GM19455 (cell line): Measurements from ENCODE around the gene LRIG1.
"Not testable (repeated sequence)": the region's sequence is repeated elsewhere in the genome, so short reads cannot be mapped to it uniquely, and the experiment has no call there.

Experiments
- ATAC-seq: cut with Tn5 transposase; IDR thresholded peaks from one replicate; pipeline ENCODE4 v1.9.1; 2021; ENCODE audit not compliant: unreplicated experiment

The LRIG1 gene

GRCh38 chr3:66427352-66427751 lies 73.5 kb downstream of the LRIG1 start:
- no peak for ATAC-seq

DNA sequence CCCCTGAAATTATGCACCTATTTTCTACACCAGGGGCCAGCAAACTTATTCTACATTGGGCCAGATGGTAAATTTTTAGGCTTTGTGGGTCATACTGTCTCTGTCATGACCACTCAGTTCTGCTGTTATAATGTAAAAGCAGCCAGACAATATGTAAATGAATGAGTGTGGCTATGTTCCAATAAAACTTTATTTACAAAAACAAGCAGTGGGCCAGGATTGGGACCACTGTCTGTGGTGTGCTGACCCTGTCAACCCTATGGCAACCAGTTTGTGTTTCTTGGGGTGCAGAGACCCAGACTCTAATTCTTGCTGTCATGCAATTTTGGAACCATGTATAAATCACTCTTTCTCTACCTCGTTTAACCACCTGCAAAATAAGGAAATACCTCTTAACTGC lies 74.7 kb downstream of the LRIG1 start:
- no peak for ATAC-seq

- no peak for ATAC-seq
Observed at GRCh38 chr3:66425576-66426114, 75.2 kb downstream of the LRIG1 start.

GRCh38 chr3:66425032-66425431 lies 75.8 kb downstream of the LRIG1 start:
- ATAC-seq: no peak

DNA sequence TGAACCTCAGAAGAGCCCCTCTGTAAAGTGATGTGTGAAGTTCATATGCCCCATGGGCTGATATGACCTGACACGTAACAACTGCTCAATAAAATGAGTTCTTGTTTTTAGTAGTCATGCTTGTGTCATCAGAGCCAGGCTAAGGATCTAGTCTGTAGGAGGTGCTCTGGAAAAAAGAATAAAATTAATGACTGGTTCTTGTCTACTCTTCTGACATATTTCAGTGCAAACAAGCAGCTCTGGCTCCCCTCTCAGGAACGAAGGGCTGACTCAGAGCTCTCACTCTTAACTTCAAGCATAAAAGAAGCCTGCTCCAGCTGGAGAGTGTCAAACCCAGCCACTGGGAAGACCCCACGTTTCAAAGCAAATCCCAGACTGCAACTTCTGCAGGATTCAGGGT lies 77.0 kb downstream of the LRIG1 start:
- no peak for ATAC-seq

DNA sequence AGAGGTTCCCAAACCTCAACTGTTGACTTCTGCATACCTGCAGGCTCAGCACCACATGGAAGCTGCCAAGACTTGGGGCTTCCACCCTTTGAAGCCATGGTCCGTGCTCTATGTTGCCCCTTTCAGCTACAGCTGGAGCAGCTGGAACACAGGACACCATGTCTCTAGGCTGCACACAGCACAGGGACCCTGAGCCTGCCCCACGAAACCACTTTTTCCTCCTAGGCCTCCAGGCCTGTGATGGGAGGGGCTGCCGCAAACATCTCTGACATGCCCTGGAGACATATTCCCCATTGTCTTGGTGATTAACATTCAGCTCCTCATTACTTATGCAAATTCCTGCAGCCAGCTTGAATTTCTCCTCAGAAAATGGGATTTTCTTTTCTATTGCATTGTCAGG lies 78.9 kb downstream of the LRIG1 start:
- ATAC-seq: not testable (repeated sequence)

GRCh38 chr3:66421144-66421543 lies 79.7 kb downstream of the LRIG1 start:
- ATAC-seq: not testable (repeated sequence)

GRCh38 chr3:66419036-66419435 lies 81.8 kb downstream of the LRIG1 start:
- ATAC-seq: no peak

DNA sequence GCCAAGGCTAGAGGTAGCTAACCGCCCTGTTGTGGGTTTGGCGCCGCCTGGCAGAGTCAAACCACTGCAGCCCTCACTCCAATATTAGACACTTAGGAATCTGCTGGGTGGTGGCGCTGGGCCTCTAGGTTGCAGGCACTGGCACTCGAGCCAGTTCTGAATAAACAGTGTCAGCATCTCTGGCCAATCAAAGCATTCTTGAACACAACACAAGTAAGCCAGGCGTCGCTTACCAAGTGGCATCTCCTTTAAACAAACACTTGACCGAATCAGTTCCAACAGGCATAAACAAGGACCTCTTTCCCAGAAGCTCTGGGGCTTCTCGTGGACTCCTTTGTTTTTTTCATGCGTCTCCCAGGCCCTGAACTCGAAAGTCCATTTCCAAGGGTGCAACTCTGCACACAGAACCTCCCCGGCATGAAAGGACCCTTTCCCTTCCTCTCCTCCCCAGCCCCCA lies 82.3 kb downstream of the LRIG1 start:
- no peak for ATAC-seq

- no peak for ATAC-seq
Observed at GRCh38 chr3:66416556-66417304, 84.1 kb downstream of the LRIG1 start.

DNA sequence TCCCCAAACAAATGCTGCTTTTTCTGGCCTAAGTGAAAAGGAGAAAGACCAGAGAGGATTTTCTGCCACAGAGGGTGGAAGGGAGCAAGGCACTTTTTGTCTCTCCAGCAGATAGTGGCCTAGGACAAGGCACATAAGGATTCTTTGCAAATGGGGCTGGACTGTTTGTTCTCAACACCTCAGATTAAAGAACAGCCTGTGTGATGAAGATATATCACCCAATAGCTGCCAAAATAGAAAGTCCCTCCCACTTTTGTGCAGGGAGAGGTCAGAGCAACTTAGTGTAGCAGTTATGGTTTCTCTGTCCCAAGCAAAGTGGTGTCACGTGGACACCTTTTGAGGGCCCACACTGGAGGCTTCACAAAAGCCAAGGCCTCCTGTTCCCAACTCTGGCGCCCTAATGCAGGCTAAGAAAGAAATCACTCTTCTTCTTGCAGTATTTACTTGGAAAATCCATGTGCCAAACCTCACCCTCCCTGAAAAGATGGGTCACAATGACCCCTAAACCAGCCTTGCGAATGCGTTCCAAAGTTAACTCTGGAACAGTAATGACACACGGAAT lies 84.9 kb downstream of the LRIG1 start:
- no peak for ATAC-seq

GRCh38 chr3:66414846-66415245 lies 86.0 kb downstream of the LRIG1 start:
- ATAC-seq: no peak

DNA sequence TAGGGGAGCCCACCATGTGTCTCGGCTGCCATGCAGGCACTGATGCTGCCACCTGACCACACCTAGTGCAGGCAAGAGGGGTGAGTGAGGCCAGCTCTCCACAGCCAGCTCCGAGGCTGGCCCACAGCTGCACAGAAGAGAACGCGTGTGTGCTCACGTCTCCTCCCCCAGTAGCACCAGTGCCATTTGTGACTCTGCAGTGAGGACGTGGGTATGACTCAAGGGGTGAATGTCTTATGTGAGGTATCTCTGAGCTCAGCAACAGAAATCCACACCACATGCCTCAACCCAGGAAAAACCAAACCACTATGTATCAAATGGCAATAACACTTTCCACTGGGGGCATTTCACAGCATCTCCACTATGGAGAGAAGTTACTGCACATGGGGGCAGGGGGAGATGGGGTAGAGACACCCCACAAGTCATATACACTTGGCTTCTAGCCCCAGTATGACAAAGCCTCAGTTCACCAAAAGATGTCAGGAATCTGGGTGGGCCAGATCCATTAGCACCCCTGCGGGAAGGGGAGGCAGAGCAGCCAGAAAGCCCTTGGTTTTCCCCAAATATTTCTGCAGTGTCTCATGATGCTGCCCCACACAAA lies 87.6 kb downstream of the LRIG1 start:
- ATAC-seq: no peak

- no peak for ATAC-seq
Observed at GRCh38 chr3:66411961-66412887, 88.6 kb downstream of the LRIG1 start.

DNA sequence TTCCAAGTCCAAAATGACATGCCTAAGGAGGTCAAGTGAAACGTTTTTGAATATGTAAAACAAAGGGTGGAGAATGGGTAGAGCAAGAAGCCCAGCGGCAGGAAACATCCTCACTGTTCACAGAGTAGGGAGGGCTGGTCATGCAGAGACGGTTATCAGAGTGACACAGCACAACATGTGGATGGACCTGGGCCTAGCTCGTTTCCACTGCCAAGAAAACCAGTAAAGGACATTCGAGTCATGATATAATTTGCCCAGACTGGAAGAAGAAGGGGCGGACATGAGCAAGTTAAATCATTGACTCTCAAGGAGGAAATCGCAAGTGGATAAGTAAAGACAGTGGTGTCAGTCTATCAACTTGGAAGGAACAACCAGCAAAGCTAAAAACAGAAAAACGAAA lies 89.3 kb downstream of the LRIG1 start:
- ATAC-seq: no peak

DNA sequence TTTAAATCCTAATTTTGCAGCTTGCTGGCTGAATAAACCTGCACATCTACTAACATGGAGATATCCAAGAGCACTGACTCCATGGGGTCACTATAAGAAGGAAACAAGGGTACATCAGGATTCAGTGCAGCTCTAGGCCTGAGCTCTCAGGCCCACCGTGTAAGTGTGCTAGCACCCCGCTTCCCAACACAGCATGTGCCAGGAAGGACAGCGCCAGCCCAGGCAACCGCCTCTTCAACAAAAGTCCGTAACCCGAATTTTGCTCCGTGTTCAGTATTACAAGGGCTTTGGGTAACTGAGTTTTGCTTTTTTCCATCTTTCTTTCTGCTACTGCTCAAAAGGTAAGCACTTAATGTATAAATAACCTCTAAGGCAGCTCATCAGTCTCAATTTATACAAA lies 89.8 kb downstream of the LRIG1 start:
- no peak for ATAC-seq

GRCh38 chr3:66409771-66410754 lies 90.8 kb downstream of the LRIG1 start:
- ATAC-seq: no peak

GRCh38 chr3:66407611-66408218 lies 93.1 kb downstream of the LRIG1 start:
- ATAC-seq: peak; percentile 79

DNA sequence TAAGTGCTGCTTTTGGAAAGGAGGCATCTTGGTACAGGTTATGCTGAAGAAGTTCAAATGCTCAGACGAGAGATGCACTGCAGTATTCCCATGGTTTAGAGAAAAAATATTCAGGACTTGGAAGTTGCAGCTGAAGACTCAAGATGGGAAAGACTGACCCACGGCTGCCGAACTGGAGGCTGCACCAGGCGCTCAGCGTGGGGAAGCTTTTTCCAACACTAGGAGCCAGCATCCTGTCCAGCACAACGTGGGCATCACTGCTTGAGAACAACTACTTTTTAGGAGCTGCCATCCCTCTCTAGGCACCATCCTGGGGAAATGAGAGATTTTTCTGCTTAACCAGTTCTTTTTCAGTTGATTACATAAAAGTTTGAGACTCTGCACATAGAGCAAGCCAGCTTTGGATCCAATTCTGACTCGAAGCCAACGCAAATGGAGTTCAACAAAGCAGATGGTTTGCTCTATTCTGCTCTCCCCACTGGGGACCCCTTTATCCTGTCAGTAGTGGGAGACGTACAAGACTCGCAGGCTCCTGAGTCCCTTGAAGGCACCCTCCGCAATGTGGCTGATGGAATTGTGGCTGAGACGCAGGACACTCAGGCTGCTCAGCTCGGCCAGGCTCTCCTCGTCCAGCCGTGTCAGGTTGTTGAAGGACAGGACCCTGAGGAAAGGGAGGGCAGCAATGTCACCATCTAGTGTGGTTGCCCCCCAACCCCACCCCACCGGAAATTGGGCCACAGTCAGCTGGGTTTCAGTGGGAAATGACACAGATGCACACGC lies 93.8 kb downstream of the LRIG1 start:
- no peak for ATAC-seq
